Measurements from ENCODE around the gene PCK1. TPM values are rescaled to one million over a fixed set of nuclear protein-coding genes. Genes with fewer than 3 reads are reported as not detected.
"Not testable (repeated sequence)": the region's sequence is repeated elsewhere in the genome, so short reads cannot be mapped to it uniquely, and the experiment has no call there.

PCK1 gene
- not detected in 2 replicates for total RNA-seq (2014; rRNA removed; shearing (Covaris generic))

- no peak for DNase-seq (ENCODE audit: low spot score)
Measured at GRCh38 chr20:57560554-57561355, at the start of gene PCK1. PCK1 (plus strand) TSS chr20:57561110; CDS start chr20:57561412, 302 bp downstream.

GRCh38 chr20:57511709-57512108 is 49.2 kb upstream of the PCK1 start:
- DNase-seq (ENCODE audit: low spot score): not testable (repeated sequence)

- DNase-seq (ENCODE audit: low spot score): no peak
Measured at GRCh38 chr20:57512432-57512831, 48.5 kb upstream of the PCK1 start.

GRCh38 chr20:57513199-57513598 is 47.7 kb upstream of the PCK1 start:
- peak; percentile 67 for DNase-seq (ENCODE audit: low spot score)

GRCh38 chr20:57514273-57514751 is 46.6 kb upstream of the PCK1 start:
- peak; percentile 64 for DNase-seq (ENCODE audit: low spot score)

- DNase-seq (ENCODE audit: low spot score): no peak
Measured at GRCh38 chr20:57517904-57518303, 43.0 kb upstream of the PCK1 start.

GRCh38 chr20:57522380-57523140 is 38.4 kb upstream of the PCK1 start:
- no peak for DNase-seq (ENCODE audit: low spot score)

- DNase-seq (ENCODE audit: low spot score): no peak
Measured at GRCh38 chr20:57523782-57524181, 37.1 kb upstream of the PCK1 start.

- no peak for DNase-seq (ENCODE audit: low spot score)
Measured at GRCh38 chr20:57524511-57525176, 36.3 kb upstream of the PCK1 start, which contains the start of gene CTCFL. CTCFL (minus strand) TSS chr20:57525140; CDS start chr20:57524205, 935 bp downstream.

- DNase-seq (ENCODE audit: low spot score): no peak
Measured at GRCh38 chr20:57525328-57526086, 35.4 kb upstream of the PCK1 start.

- DNase-seq (ENCODE audit: low spot score): no peak
Measured at GRCh38 chr20:57526087-57526884, 34.6 kb upstream of the PCK1 start.

GRCh38 chr20:57526885-57527460 is 33.9 kb upstream of the PCK1 start:
- DNase-seq (ENCODE audit: low spot score): no peak

GRCh38 chr20:57527728-57528127 is 33.2 kb upstream of the PCK1 start:
- no peak for DNase-seq (ENCODE audit: low spot score)

- no peak for DNase-seq (ENCODE audit: low spot score)
Measured at GRCh38 chr20:57528148-57528547, 32.8 kb upstream of the PCK1 start.

- DNase-seq (ENCODE audit: low spot score): no peak
Measured at GRCh38 chr20:57529160-57529585, 31.7 kb upstream of the PCK1 start.

GRCh38 chr20:57529810-57530209 is 31.1 kb upstream of the PCK1 start:
- no peak for DNase-seq (ENCODE audit: low spot score)

GRCh38 chr20:57530327-57530981 is 30.5 kb upstream of the PCK1 start:
- DNase-seq (ENCODE audit: low spot score): no peak

GRCh38 chr20:57532104-57532503 is 28.8 kb upstream of the PCK1 start:
- no peak for DNase-seq (ENCODE audit: low spot score)

- no peak for DNase-seq (ENCODE audit: low spot score)
Measured at GRCh38 chr20:57535297-57535696, 25.6 kb upstream of the PCK1 start.

Data from A172 (cell line).